Erythroblast (primary cell): ENCODE results near the gene C1QTNF2.

Source experiments
- DNase-seq, 2 experiments: peaks; one replicate each; lab custom pipeline; 2025; lab: John Stamatoyannopoulos, UW
- GATA1 ChIP-seq: IDR thresholded peaks from 2 replicates; pipeline ENCODE4 v1.6.1; 2011; ENCODE audit warnings: low read depth, mild to moderate bottlenecking, control low read depth, low read length, moderate library complexity
- POLR2A ChIP-seq: IDR thresholded peaks from 2 replicates; pipeline ENCODE4 v1.6.1; 2011; ENCODE audit warnings: mild to moderate bottlenecking, low read length

The C1QTNF2 gene, protein sequence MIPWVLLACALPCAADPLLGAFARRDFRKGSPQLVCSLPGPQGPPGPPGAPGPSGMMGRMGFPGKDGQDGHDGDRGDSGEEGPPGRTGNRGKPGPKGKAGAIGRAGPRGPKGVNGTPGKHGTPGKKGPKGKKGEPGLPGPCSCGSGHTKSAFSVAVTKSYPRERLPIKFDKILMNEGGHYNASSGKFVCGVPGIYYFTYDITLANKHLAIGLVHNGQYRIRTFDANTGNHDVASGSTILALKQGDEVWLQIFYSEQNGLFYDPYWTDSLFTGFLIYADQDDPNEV

GRCh38 chr5:160369990-160370712 lies at the start of gene C1QTNF2:
C1QTNF2 (minus strand) TSS chr5:160370626; CDS start chr5:160355011, 15,615 bp downstream.
- DNase-seq = peak; percentile 13 to 20
- TF ChIP-seq POLR2A (no peak), GATA1 (no peak)

DNA sequence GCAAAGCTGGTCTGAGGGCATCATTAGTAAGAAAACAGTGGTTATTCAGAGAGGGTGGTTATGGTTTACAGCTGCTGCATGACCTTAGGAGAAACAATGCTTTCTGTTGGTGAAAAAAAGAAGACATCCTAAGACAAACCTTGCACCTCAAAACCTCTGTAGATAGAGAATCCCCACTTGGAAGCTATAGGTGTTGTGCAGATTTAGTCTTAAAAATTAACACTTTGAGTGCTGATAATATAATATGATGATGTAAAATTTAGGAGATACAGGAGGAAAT lies 49.8 kb upstream of the C1QTNF2 start:
- no peak for TF ChIP-seq GATA1
- no peak for TF ChIP-seq POLR2A
- no peak for DNase-seq

GRCh38 chr5:160419458-160420330 lies 49.3 kb upstream of the C1QTNF2 start:
- DNase-seq = peak in 1 of 2 experiments; percentile 41
- no peak for TF ChIP-seq GATA1
- TF ChIP-seq POLR2A = peak; percentile 29

- peak; percentile 96 for DNase-seq
- TF ChIP-seq POLR2A (peak; percentile 84), GATA1 (no peak)
These were observed 48.4 kb upstream of the C1QTNF2 start, which contains the start of gene SLU7 for GRCh38 chr5:160418561-160419457. SLU7 (minus strand) TSS chr5:160419081; CDS start chr5:160415294, 3,787 bp downstream.

- peak; percentile 91 for DNase-seq
- TF ChIP-seq GATA1 (no peak), POLR2A (peak; percentile 84)
These were observed 29.3 kb upstream of the C1QTNF2 start, which contains the start of gene FAM200C for GRCh38 chr5:160399402-160400353. FAM200C (minus strand) TSS chr5:160400054; CDS start chr5:160395490, 4,564 bp downstream.

DNA sequence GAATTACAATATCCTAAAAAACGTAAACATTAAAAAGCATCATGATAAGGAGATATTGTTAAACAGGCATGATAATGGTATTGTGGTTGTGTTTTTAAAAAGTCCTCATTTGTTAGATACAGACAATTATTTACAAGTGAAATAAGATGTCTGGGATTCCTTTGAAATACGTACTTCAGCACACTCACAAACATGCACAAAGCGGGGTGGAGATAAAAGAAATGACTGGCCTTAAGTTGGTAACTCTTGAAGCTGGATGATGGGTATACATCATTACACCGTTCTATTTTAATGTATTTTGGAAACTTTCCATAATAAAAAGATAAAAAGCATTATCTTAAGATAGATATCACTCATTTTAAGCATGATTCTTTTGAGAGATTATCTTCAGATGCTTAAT lies 28.4 kb upstream of the C1QTNF2 start:
- DNase-seq = no peak

DNA sequence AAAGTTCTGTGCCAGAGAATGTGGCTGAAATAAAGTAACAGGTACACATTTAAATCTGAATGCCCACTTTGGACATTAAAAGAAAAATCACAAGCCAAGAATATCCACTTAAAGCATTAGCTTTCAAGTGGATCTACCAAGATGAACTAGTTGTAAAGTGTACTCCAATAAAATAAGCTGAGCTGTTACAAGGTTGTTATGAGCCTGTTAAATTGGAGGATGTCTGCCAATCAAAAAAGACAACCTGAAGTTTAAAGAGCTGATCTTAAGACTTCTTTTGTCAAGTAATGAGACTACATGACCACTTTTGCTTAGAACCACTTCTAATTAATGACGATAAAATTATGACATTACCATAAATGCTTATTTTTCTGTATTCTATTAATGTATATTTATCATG lies 27.1 kb upstream of the C1QTNF2 start:
- no peak for DNase-seq
- no peak for TF ChIP-seq GATA1
- TF ChIP-seq POLR2A = no peak

More for the DNA sequence above, 28.4 kb upstream of the C1QTNF2 start:
- no peak for TF ChIP-seq POLR2A

DNA sequence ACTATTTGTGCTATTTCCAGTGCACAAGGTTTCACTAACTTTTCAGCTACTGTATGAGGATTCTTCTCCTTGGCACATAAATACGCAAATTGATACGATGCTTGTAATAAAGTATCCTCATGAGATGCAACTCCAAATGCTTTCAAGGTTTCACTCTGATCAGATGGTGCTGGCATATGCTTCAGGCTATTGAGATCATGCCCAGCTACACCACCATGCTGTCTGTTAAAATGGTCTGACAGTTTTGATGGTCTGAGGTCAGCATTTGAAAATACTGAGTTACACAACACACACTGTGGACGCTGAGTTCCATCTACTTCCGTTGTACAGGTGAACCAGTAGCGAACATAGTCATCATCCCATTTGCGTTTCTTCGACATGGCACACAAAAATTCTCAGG lies 24.7 kb upstream of the C1QTNF2 start:
- TF ChIP-seq GATA1 = no peak
- no peak for TF ChIP-seq POLR2A
- no peak for DNase-seq

GRCh38 chr5:160390787-160391696 lies 20.6 kb upstream of the C1QTNF2 start:
- TF ChIP-seq POLR2A (no peak), GATA1 (no peak)
- DNase-seq = peak; percentile 46 to 62

DNA sequence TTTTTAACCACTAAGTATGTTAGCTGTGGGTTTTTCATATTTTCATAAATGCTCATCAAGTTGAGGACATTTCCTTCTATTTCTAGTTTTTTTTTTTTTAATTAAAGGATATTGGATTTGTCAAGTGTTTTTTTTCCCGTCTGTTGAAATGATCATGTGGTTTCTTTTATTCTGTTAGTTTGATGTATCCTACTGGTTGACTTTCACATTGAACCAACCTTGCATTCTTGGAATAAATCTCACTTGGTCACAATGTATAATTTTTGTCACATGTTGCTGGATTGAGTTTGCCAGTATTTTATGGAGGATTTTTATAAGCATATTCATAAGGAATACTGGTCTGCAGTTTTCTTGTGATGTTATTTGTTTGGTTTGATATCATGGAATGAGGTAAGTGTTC lies 17.0 kb upstream of the C1QTNF2 start:
- no peak for TF ChIP-seq POLR2A
- TF ChIP-seq GATA1 = no peak
- DNase-seq = no peak

- TF ChIP-seq GATA1 = no peak
- no peak for TF ChIP-seq POLR2A
- no peak for DNase-seq
These were observed 15.1 kb upstream of the C1QTNF2 start for GRCh38 chr5:160385496-160385895.
